NCI-H82 treated with DMSO at 0.1 percent for 48 hours (cell line): ENCODE measurements around the gene SELENOF.
A peak's percentile ranks its signal among the peaks of the same experiment; 100 is the strongest.

Experiments used
- DNase-seq: peaks from one replicate; lab custom pipeline; 2025; ENCODE audit not compliant: unreplicated experiment; lab: John Stamatoyannopoulos, UW

Gene SELENOF

GRCh38 chr1:86913896-86914600 is at the start of gene SELENOF:
SELENOF (minus strand) TSS chr1:86914126; CDS start chr1:86914111, 15 bp downstream.
- peak; percentile 99 for DNase-seq

GRCh38 chr1:86960548-86960947 is 46.6 kb upstream of the SELENOF start:
- DNase-seq: no peak

- DNase-seq: no peak
These were observed 43.3 kb upstream of the SELENOF start for GRCh38 chr1:86957221-86957620.

- no peak for DNase-seq
These were observed 42.3 kb upstream of the SELENOF start for GRCh38 chr1:86956221-86956620.

GRCh38 chr1:86955678-86956077 is 41.8 kb upstream of the SELENOF start:
- no peak for DNase-seq

- no peak for DNase-seq
These were observed 39.2 kb upstream of the SELENOF start for GRCh38 chr1:86953167-86953566.

- DNase-seq: no peak
These were observed 37.5 kb upstream of the SELENOF start for GRCh38 chr1:86951430-86951829.

GRCh38 chr1:86950712-86951419 is 36.9 kb upstream of the SELENOF start:
- no peak for DNase-seq

GRCh38 chr1:86948212-86948611 is 34.3 kb upstream of the SELENOF start:
- DNase-seq: no peak

- no peak for DNase-seq
These were observed 28.8 kb upstream of the SELENOF start for GRCh38 chr1:86942743-86943142.

GRCh38 chr1:86942042-86942441 is 28.1 kb upstream of the SELENOF start:
- DNase-seq: no peak

GRCh38 chr1:86940599-86940998 is 26.7 kb upstream of the SELENOF start:
- DNase-seq: no peak

- DNase-seq: no peak
These were observed 25.5 kb upstream of the SELENOF start for GRCh38 chr1:86939406-86939805.

- no peak for DNase-seq
These were observed 24.9 kb upstream of the SELENOF start for GRCh38 chr1:86938855-86939254.

GRCh38 chr1:86938450-86938849 is 24.5 kb upstream of the SELENOF start:
- no peak for DNase-seq

- peak; percentile 55 for DNase-seq
These were observed 19.8 kb upstream of the SELENOF start for GRCh38 chr1:86933562-86934377.

GRCh38 chr1:86933051-86933450 is 19.1 kb upstream of the SELENOF start:
- no peak for DNase-seq

GRCh38 chr1:86928819-86929218 is 14.9 kb upstream of the SELENOF start:
- DNase-seq: no peak

GRCh38 chr1:86926883-86927282 is 13.0 kb upstream of the SELENOF start:
- no peak for DNase-seq

- no peak for DNase-seq
These were observed 11.8 kb upstream of the SELENOF start for GRCh38 chr1:86925742-86926141.

- no peak for DNase-seq
These were observed 10.5 kb upstream of the SELENOF start for GRCh38 chr1:86924324-86924960.
